GM23338 (cell line): ENCODE results near the gene KPNA5. TPM values are rescaled to one million over a fixed set of nuclear protein-coding genes. Genes with fewer than 3 reads are reported as not detected.

ENCODE experiments used
- ATAC-seq: fragments of 200-7000 bp; cut with Tn5 transposase; 3 replicates; pipeline ENCODE4 v1.9.1; 2020
- DNase-seq: peaks from one replicate; pipeline ENCODE4 v3.0.0-alpha.2; 2015; ENCODE audit warnings: low spot score
- H2AFZ ChIP-seq: fragments of 200-600 bp; sonication (generic); 2 replicates; pipeline ENCODE4 v1.8.0; 2016; ENCODE audit warnings: antibody characterized with exemption, mild to moderate bottlenecking, moderate library complexity
- H3F3A ChIP-seq: fragments of 200-600 bp; sonication (generic); replicated peaks from 2 replicates; pipeline ENCODE4 v1.8.0; 2017; ENCODE audit warnings: antibody characterized with exemption, mixed run types, low read depth
- H3K27ac ChIP-seq: fragments of 200-600 bp; sonication (generic); 2 replicates; pipeline ENCODE4 v1.6.1; 2016; ENCODE audit warnings: low read depth
- H3K27me3 ChIP-seq: fragments of 200-600 bp; sonication (generic); 2 replicates; pipeline ENCODE4 v1.8.0; 2016; ENCODE audit warnings: mild to moderate bottlenecking, mixed run types, moderate library complexity; ENCODE audit not compliant: insufficient read depth
- H3K36me3 ChIP-seq: fragments of 200-600 bp; sonication (generic); 2 replicates; pipeline ENCODE4 v1.8.0; 2016; ENCODE audit warnings: mild to moderate bottlenecking; ENCODE audit not compliant: insufficient read depth
- H3K4me1 ChIP-seq: fragments of 200-600 bp; sonication (generic); 2 replicates; pipeline ENCODE4 v1.8.0; 2016; ENCODE audit warnings: mild to moderate bottlenecking, moderate library complexity; ENCODE audit not compliant: insufficient read depth
- H3K4me2 ChIP-seq: fragments of 200-600 bp; sonication (generic); 2 replicates; pipeline ENCODE4 v1.7.1; 2017; ENCODE audit warnings: mixed run types
- H3K4me3 ChIP-seq: fragments of 200-600 bp; sonication (generic); 2 replicates; pipeline ENCODE4 v1.6.1; 2016; ENCODE audit warnings: mixed run types
- H3K79me2 ChIP-seq: fragments of 200-600 bp; sonication (generic); replicated peaks from 2 replicates; pipeline ENCODE4 v1.8.0; 2017; ENCODE audit warnings: mild to moderate bottlenecking; ENCODE audit not compliant: insufficient read depth
- H3K9me2 ChIP-seq: fragments of 200-600 bp; sonication (generic); 2 replicates; pipeline ENCODE4 v1.8.0; 2017; ENCODE audit not compliant: insufficient read depth
- H4K20me1 ChIP-seq: fragments of 200-600 bp; sonication (generic); replicated peaks from 2 replicates; pipeline ENCODE4 v1.8.0; 2017; ENCODE audit warnings: mild to moderate bottlenecking; ENCODE audit not compliant: insufficient read depth
- H3K27ac Mint-ChIP-seq: 2 replicates; pipeline ENCODE4 v1.8.0; 2020; ENCODE audit warnings: inconsistent platforms, mild to moderate bottlenecking, moderate library complexity, mixed read lengths
- H3K27me3 Mint-ChIP-seq: 3 replicates; pipeline ENCODE4 v1.8.0; 2022; ENCODE audit warnings: low read depth, mild to moderate bottlenecking, moderate library complexity, mixed read lengths, inconsistent platforms; ENCODE audit not compliant: insufficient read depth, poor library complexity
- H3K36me3 Mint-ChIP-seq: 3 replicates; pipeline ENCODE4 v1.8.0; 2021; ENCODE audit warnings: low read depth, mild to moderate bottlenecking, inconsistent platforms, moderate library complexity, mixed read lengths
- H3K4me1 Mint-ChIP-seq: 3 replicates; pipeline ENCODE4 v1.8.0; 2020; ENCODE audit warnings: mild to moderate bottlenecking, inconsistent platforms, mixed read lengths
- H3K4me3 Mint-ChIP-seq: 3 replicates; pipeline ENCODE4 v1.8.0; 2021; ENCODE audit warnings: moderate library complexity, mild to moderate bottlenecking, inconsistent platforms, mixed read lengths
- H3K9me3 Mint-ChIP-seq: 3 replicates; pipeline ENCODE4 v1.8.0; 2020; ENCODE audit warnings: moderate library complexity, mild to moderate bottlenecking, inconsistent platforms, mixed read lengths
- CTCF ChIP-seq, 2 experiments: fragments of 200-600 bp in 1 of 2; sonication (generic) in 1 of 2; conservative IDR thresholded peaks; 2 replicates each; pipeline versions ENCODE4 v1.5.1 to v1.6.1; 2016 to 2017; ENCODE audit warnings: antibody characterized with exemption in 2 of 2, low read depth in 2 of 2, mild to moderate bottlenecking in 2 of 2, moderate library complexity in 1 of 2
- JUNB ChIP-seq: IDR thresholded peaks from one replicate; pipeline ENCODE4 v1.6.1; 2016; ENCODE audit warnings: antibody characterized with exemption; ENCODE audit not compliant: unreplicated experiment
- POLR2AphosphoS5 ChIP-seq: IDR thresholded peaks from 2 replicates; pipeline ENCODE4 v1.6.1; 2016; ENCODE audit warnings: antibody characterized with exemption, low read depth
- ZNF331 ChIP-seq: fragments of 250-450 bp; sonication (Bioruptor Pico); IDR thresholded peaks from 2 replicates; pipeline ENCODE4 v1.5.0; 2020; ENCODE audit warnings: low read depth, mild to moderate bottlenecking, moderate library complexity
- ZNF462 ChIP-seq: fragments of 250-450 bp; sonication (Bioruptor Pico); IDR thresholded peaks from 2 replicates; pipeline ENCODE4 v1.5.0; 2020; ENCODE audit warnings: mild to moderate bottlenecking, moderate library complexity
- polyA plus RNA-seq: library from polyadenylated mRNA; unstranded; fragments of >200 nt; fragmentation: Nextera tagmentation; extraction: Ambion mirVana; gene quantifications from 2 replicates; pipeline ENCODE4 v1.2.1, GENCODE V29; 2016
- total RNA-seq: library from RNA; depleted of rRNA; stranded (reverse); fragments of >200 nt; shearing (Covaris generic); gene quantifications from 2 replicates; pipeline ENCODE4 v1.2.3, GENCODE V29; 2014

KPNA5 gene
- total and polyA plus RNA-seq, 2 experiments from 2014 or later, result 6.9 to 16.3 TPM

DNA sequence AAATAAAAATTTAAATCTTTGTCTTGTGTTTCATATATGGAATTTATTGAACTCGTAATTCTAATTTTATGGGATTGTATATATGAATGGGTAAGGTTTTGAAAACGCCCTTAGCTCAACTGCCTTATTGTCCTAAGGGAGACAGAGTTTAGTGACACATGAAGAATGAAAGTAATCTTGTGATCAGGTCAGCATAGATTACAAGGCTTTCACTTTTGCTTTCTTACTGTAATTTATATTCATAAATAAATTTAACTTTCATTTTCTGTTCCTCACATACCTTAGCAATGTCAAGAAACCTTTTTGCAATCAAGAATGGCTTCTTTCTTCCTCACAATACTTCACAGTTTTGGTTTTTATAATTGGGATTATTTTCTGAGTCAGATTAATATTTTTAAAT is 14.4 kb downstream of the KPNA5 start:
- no peak overlapping the region for H3K27ac Mint-ChIP-seq
- 0 out of 3 replicates have a peak, but pooled peaks cover 2% of the 10 kb centered on the region for H3K9me3 Mint-ChIP-seq
- Histone ChIP-seq H3K4me1 (no peaks in the 10 kb centered on the region), H3K27ac (no peak overlapping the region), H3F3A (no peaks in the 10 kb centered on the region), H4K20me1 (peaks cover 4% of the 10 kb centered on the region), H3K79me2 (peaks cover 55% of the 10 kb centered on the region), H3K4me3 (no peak overlapping the region), H2AFZ (no peak overlapping the region), H3K9me2 (no peaks in the 10 kb centered on the region), H3K36me3 (peaks cover 11% of the 10 kb centered on the region; the same call in 1 of the 2 replicates), H3K4me2 (no peak overlapping the region), H3K27me3 (no peaks in the 10 kb centered on the region)
- no peaks in the 10 kb centered on the region for H3K4me1 Mint-ChIP-seq
- ATAC-seq, result no peak
- H3K36me3 Mint-ChIP-seq, result peaks cover 41% of the 10 kb centered on the region
- no peak for DNase-seq
- H3K4me3 Mint-ChIP-seq, result no peak overlapping the region
- no peaks in the 10 kb centered on the region for H3K27me3 Mint-ChIP-seq
- TF ChIP-seq ZNF462 (CRISPR knock-in tag) (no peak), POLR2AphosphoS5 (no peak), JUNB (no peak), ZNF331 (no peak), CTCF (conservative IDR thresholded peaks at IDR 0.05; ENCODE audit: low read depth in 2 of 2) (no peak)
